Measurements from ENCODE around the gene CCDC197.

DNA sequence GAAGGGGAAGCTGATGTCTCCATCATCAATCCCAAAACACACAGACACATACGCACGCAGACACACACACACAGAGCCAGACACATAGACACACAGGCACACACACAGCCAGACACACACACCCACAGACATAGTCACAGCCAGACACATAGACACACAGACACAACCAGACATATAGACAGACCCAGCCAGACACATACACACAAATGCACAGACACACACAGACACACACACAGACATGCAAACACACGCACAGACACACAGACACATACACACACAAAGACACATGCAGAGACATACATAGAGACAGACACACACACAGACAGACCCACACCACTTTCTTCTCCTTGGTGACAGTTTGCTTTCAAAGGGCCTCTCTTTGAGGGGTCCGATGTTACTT, 6.3 kb downstream of the CCDC197 start:
- TF ChIP-seq POLR2A (IDR thresholded peaks at IDR 0.05; ENCODE audit: low read depth, low read length) (no peak), POLR2AphosphoS5 (IDR thresholded peaks at IDR 0.05; ENCODE audit: low read depth, low read length) (no peak)
